HepG2 (cell line): ENCODE measurements around the gene DDHD1. TPM values are rescaled to one million over a fixed set of nuclear protein-coding genes. Genes with fewer than 3 reads are reported as not detected.

Experiments
- ARID3A ChIP-seq: IDR thresholded peaks from 2 replicates; pipeline ENCODE4 v1.6.1; 2012; ENCODE audit warnings: low read depth, low read length, improper control_type of control experiment
- CREM ChIP-seq, 2 experiments: sonication (generic) in 1 of 2; formaldehyde crosslinking in 1 of 2; IDR thresholded peaks; 2 replicates each; pipeline versions ENCODE4 v1.4.0 to v1.6.1; 2016 to 2020; ENCODE audit warnings: antibody characterized with exemption in 1 of 2, mild to moderate bottlenecking in 1 of 2, missing genetic modification reagents in 1 of 2
- FLYWCH1 ChIP-seq: sonication (generic); formaldehyde crosslinking; IDR thresholded peaks from 2 replicates; pipeline ENCODE4 v1.8.1; 2023; ENCODE audit warnings: mild to moderate bottlenecking, missing genetic modification reagents
- HHEX ChIP-seq: IDR thresholded peaks from 2 replicates; pipeline ENCODE4 v1.6.1; 2016; ENCODE audit warnings: control low read depth
- HOMEZ ChIP-seq: IDR thresholded peaks from 2 replicates; pipeline ENCODE4 v1.6.1; 2016; ENCODE audit warnings: low read depth
- LBX2 ChIP-seq: sonication (generic); formaldehyde crosslinking; IDR thresholded peaks from 2 replicates; pipeline ENCODE4 v1.5.0; 2020; ENCODE audit warnings: missing genetic modification reagents, mild to moderate bottlenecking, borderline replicate concordance
- MATR3 ChIP-seq: sonication (generic); formaldehyde crosslinking; IDR thresholded peaks from 2 replicates; pipeline ENCODE4 v1.4.0; 2020; ENCODE audit warnings: missing genetic modification reagents
- PAX8 ChIP-seq: sonication (generic); formaldehyde crosslinking; IDR thresholded peaks from 2 replicates; pipeline ENCODE4 v1.8.0; 2022; ENCODE audit warnings: mild to moderate bottlenecking, missing genetic modification reagents, borderline replicate concordance
- PRDM10 ChIP-seq: sonication (generic); formaldehyde crosslinking; IDR thresholded peaks from 2 replicates; pipeline ENCODE4 v1.4.0; 2020; ENCODE audit warnings: low read depth, missing genetic modification reagents
- RBFOX2 ChIP-seq: fragments of 200-400 bp; formaldehyde crosslinking; IDR thresholded peaks from 2 replicates; pipeline ENCODE4 v1.6.1; 2017; ENCODE audit warnings: low read depth, mild to moderate bottlenecking, low read length
- RERE ChIP-seq: IDR thresholded peaks from 2 replicates; pipeline ENCODE4 v1.6.1; 2016; ENCODE audit warnings: low read depth, missing genetic modification reagents, missing compliant biosample characterization
- RNF2 ChIP-seq: fragments of 450-650 bp; conservative IDR thresholded peaks from 2 replicates; pipeline ENCODE4 v1.6.1; 2016; ENCODE audit warnings: low read depth
- ZNF841 ChIP-seq: sonication (generic); formaldehyde crosslinking; IDR thresholded peaks from 2 replicates; pipeline ENCODE4 v1.8.1; 2023; ENCODE audit warnings: missing genetic modification reagents, borderline replicate concordance
- polyA plus RNA-seq, 8 experiments: library from polyadenylated mRNA; depleted of rRNA in 3 of 8; stranded (reverse) in 7 of 8; unstranded in 1 of 8; fragments of >200 nt; fragmentation: Illumina TruSeq in 4 of 8; extraction: Trizol in 4 of 8; gene quantifications; 2 replicates each; pipeline versions ENCODE4 v1.2.1 to v1.2.3, GENCODE V29; 2011 to 2016; ENCODE audit warnings: low read depth in 4 of 8, missing spikeins in 1 of 8, mixed read lengths in 1 of 8; ENCODE audit not compliant: insufficient read depth in 1 of 8
- total RNA-seq, 5 experiments: library from RNA; depleted of rRNA; stranded (reverse); fragments of >200 nt; fragmentation: Illumina TruSeq; extraction: Trizol; gene quantifications; 2 replicates each; pipeline ENCODE4 v1.2.3, GENCODE V29; 2016; ENCODE audit warnings: low read depth in 1 of 5

The DDHD1 gene
- total and polyA plus RNA-seq, 2 of the 13 experiments (the other 11 are each of a cell fraction or from before 2014, with no cell fraction given), result 4.6 to 8.3 TPM

GRCh38 chr14:53152887-53153701, at the start of gene DDHD1 (continued):
- TF ChIP-seq HOMEZ (CRISPR knock-in tag) (peak; percentile 24; the same call in 1 of the 2 replicates), PRDM10 (CRISPR knock-in tag) (no peak), HHEX (CRISPR knock-in tag) (no peak), ZNF841 (no peak), FLYWCH1 (no peak), CREM (IDR thresholded peaks at IDR 0.05) (no peak), CREM (CRISPR knock-in tag; IDR thresholded peaks at IDR 0.05) (no peak), LBX2 (CRISPR knock-in tag) (no peak), RERE (CRISPR knock-in tag) (no peak), PAX8 (CRISPR knock-in tag) (no peak), ARID3A (no peak), RNF2 (peak; percentile 83), RBFOX2 (peak; percentile 74), MATR3 (CRISPR knock-in tag) (no peak)
